Renal cortex interstitium (tissue), 11 donors: Measurements from ENCODE around the gene PTPRR. TPM values are rescaled to one million over a fixed set of nuclear protein-coding genes. Genes with fewer than 3 reads are reported as not detected.

Experiments
- DNase-seq, 11 donors: peaks; one replicate each; pipeline ENCODE4 v3.0.0-alpha.2; 2013; ENCODE audit warnings: low read depth in 9 of 11, low spot score in 4 of 11; ENCODE audit errors: extremely low read depth in 1 of 11
- polyA plus RNA-seq, 3 donors: library from polyadenylated mRNA; unstranded; fragments of 120-200 nt; gene quantifications; one replicate each; pipeline ENCODE4 v1.2.1, GENCODE V29; 2013; ENCODE audit not compliant: insufficient read length in 3 of 3

The PTPRR gene
- polyA plus RNA-seq, 3 donors = 0.64 to 0.87 (median 0.66) TPM

- peak in 4 of 11 donors; percentile 0 to 5 (median 3) for DNase-seq
These were observed 71.1 kb downstream of the PTPRR start for GRCh38 chr12:70849265-70849960.

GRCh38 chr12:70847871-70848270, 72.7 kb downstream of the PTPRR start:
- no peak for DNase-seq

- DNase-seq = no peak
These were observed 75.3 kb downstream of the PTPRR start for GRCh38 chr12:70845268-70845667.

GRCh38 chr12:70843363-70843762, 77.2 kb downstream of the PTPRR start:
- no peak for DNase-seq

- DNase-seq = no peak
These were observed 77.6 kb downstream of the PTPRR start for GRCh38 chr12:70842942-70843341.

GRCh38 chr12:70842136-70842535, 78.4 kb downstream of the PTPRR start:
- DNase-seq = no peak

- no peak for DNase-seq
These were observed 79.7 kb downstream of the PTPRR start for GRCh38 chr12:70840656-70841350.

- DNase-seq = no peak
These were observed 81.0 kb downstream of the PTPRR start for GRCh38 chr12:70839544-70839943.

- DNase-seq = no peak
These were observed 82.4 kb downstream of the PTPRR start for GRCh38 chr12:70838127-70838526.

GRCh38 chr12:70837026-70837425, 83.5 kb downstream of the PTPRR start:
- DNase-seq = no peak

GRCh38 chr12:70835948-70836347, 84.6 kb downstream of the PTPRR start:
- DNase-seq = no peak

- DNase-seq = no peak
These were observed 89.0 kb downstream of the PTPRR start for GRCh38 chr12:70831543-70831942.

- DNase-seq = no peak
These were observed 90.1 kb downstream of the PTPRR start for GRCh38 chr12:70830221-70831061.

- no peak for DNase-seq
These were observed 91.5 kb downstream of the PTPRR start for GRCh38 chr12:70829070-70829469.

GRCh38 chr12:70828351-70828750, 92.2 kb downstream of the PTPRR start:
- no peak for DNase-seq

- no peak for DNase-seq
These were observed 94.4 kb downstream of the PTPRR start for GRCh38 chr12:70826156-70826555.

GRCh38 chr12:70824511-70824910, 96.0 kb downstream of the PTPRR start:
- no peak for DNase-seq

GRCh38 chr12:70823182-70823976, 97.2 kb downstream of the PTPRR start:
- no peak for DNase-seq

- DNase-seq = no peak
These were observed 98.1 kb downstream of the PTPRR start for GRCh38 chr12:70822412-70822811.
